ENCODE data around the gene ZC4H2.
"Not testable (repeated sequence)": the region's sequence is repeated elsewhere in the genome, so short reads cannot be mapped to it uniquely, and the experiment has no call there.

The ZC4H2 gene, protein sequence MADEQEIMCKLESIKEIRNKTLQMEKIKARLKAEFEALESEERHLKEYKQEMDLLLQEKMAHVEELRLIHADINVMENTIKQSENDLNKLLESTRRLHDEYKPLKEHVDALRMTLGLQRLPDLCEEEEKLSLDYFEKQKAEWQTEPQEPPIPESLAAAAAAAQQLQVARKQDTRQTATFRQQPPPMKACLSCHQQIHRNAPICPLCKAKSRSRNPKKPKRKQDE

DNA sequence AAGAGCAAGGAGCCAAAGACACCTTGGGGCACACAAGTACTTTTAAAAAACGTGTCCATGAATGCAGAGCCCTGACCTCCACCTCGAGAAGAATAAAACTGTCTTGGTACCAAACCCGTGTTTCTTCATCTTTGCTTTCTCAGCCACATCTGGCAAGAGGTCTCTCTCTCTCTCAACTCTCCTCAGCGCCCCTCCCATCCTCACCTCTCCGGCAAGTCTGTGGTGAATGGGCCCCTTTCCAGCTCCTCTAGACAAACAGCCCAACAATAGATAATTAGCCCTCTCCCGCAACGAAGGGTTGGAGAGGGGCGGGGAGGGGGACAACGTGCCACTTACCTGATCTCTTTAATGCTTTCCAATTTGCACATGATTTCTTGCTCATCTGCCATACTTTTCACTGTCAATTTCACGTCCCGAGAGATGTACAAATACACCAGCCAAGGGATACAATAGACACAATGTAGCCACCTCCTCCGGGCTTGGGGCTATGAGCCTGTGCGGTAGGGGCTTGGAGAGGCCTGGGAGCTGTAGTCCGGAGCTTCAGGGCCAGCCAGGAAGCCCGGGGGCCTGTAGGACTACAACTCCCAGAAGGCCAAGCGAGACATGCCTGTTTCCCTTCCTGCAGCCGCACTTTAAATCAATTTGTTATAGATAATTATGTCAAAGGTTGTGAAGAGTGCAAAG is at the start of gene ZC4H2:
Gene ZC4H2, minus strand, starts transcription at position 462 of the 684 bp plus-strand sequence. Its CDS starts 73 bp downstream, at position 389.
- peak; percentile 74 for DNase-seq (ENCODE audit: extremely low spot score)

DNA sequence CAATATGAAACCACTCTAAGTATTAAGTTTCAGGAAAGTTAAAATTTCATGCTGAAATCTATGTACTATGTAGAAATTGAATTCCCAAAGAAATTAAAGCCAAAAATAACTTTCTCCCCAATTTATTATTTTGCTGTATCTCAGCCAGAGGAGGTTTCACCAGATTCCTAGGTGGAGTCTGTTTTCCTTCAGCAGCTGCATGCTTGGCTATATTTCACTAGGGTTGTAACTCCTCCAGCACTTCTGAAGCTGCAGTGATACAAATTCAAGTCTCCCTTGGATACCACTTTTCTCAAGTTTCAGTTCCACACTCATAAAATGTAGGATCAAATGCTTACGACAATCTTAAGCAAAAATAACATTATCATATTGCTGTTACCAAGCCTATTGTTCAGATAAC is 41.2 kb upstream of the ZC4H2 start:
- CTCF ChIA-PET, result no interaction called here
- TF ChIP-seq, protein P1, sequence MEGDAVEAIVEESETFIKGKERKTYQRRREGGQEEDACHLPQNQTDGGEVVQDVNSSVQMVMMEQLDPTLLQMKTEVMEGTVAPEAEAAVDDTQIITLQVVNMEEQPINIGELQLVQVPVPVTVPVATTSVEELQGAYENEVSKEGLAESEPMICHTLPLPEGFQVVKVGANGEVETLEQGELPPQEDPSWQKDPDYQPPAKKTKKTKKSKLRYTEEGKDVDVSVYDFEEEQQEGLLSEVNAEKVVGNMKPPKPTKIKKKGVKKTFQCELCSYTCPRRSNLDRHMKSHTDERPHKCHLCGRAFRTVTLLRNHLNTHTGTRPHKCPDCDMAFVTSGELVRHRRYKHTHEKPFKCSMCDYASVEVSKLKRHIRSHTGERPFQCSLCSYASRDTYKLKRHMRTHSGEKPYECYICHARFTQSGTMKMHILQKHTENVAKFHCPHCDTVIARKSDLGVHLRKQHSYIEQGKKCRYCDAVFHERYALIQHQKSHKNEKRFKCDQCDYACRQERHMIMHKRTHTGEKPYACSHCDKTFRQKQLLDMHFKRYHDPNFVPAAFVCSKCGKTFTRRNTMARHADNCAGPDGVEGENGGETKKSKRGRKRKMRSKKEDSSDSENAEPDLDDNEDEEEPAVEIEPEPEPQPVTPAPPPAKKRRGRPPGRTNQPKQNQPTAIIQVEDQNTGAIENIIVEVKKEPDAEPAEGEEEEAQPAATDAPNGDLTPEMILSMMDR (IDR thresholded peaks at IDR 0.05; ENCODE audit: control extremely low read depth, extremely low read depth, low read depth, missing control alignments), result no peak
- no peak for DNase-seq (ENCODE audit: extremely low spot score)
- POLR2A ChIA-PET, result no interaction called here

More for the DNA sequence above, at the start of gene ZC4H2:
- TF ChIP-seq, protein P1 (IDR thresholded peaks at IDR 0.05; ENCODE audit: control extremely low read depth, extremely low read depth, low read depth, missing control alignments), result no peak
- POLR2A ChIA-PET, result no interaction called here
- CTCF ChIA-PET, result interaction anchor here (1.0 kb wide), 1 partner anchor 476 kb away, joined by 3 read pairs; no protein-coding TSS in a partner anchor

DNA sequence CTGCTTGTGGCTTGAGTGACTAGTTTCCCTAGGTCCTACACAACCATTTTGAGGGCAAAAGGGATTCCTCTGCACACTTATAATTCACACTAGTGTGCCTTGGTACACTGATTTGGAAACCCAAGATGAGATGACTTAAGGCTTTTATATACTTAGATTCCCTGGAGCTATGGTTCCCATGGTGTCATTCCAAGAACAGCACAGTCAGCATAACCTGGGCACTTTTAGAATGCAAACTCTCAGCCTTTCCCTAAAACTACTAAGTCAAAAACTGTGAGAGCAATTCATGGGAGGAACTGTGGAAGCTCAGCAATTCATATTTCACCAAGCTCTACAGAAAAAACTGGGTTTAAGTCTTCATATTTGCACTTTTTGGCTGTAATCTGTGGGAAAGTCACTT is 38.0 kb upstream of the ZC4H2 start:
- TF ChIP-seq, protein P1 (IDR thresholded peaks at IDR 0.05; ENCODE audit: control extremely low read depth, extremely low read depth, low read depth, missing control alignments), result no peak
- ChIA-PET CTCF (no interaction called here), POLR2A (no interaction called here)
- DNase-seq (ENCODE audit: extremely low spot score), result no peak

DNA sequence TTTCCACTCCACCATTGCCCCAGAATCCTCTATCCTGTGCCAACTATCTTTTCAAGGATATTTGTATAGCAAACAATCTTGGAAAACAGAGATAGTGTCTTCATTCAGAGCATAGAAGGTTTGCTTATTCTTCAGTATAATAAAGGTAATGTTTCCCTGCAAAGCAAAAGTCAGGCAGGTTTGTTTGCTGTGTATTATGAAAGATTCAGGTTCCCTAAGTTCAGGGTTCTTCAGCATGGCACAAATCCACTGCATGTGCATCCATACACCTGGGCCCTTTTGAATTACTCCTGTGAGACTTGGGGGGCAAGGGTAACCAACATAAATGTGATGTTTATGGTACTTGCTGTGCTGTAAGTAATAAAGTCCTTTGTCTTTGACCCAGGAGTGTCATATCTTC is 33.2 kb upstream of the ZC4H2 start:
- ChIA-PET CTCF (no interaction called here), POLR2A (no interaction called here)
- TF ChIP-seq, protein P1 (IDR thresholded peaks at IDR 0.05; ENCODE audit: control extremely low read depth, extremely low read depth, low read depth, missing control alignments), result no peak
- no peak for DNase-seq (ENCODE audit: extremely low spot score)

DNA sequence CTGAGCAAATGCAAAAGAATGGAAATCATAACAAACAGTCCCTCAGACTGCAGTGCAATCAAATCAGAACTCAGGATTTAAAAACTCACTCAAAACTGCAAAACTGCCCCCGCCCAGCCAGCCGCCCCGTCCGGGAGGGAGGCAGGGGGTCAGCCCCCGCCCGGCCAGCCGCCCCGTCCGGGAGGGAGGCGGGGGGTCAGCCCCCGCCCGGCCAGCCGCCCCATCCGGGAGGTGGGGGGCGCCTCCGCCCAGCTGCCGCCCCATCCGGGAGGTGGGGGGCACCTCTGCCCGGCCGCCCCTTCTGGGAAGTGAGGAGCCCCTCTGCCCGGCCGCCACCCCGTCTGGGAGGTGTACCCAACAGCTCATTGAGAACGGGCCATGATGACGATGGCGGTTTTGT is 26.0 kb upstream of the ZC4H2 start:
- CTCF ChIA-PET; POLR2A ChIA-PET; DNase-seq (ENCODE audit: extremely low spot score): not testable (repeated sequence)

DNA sequence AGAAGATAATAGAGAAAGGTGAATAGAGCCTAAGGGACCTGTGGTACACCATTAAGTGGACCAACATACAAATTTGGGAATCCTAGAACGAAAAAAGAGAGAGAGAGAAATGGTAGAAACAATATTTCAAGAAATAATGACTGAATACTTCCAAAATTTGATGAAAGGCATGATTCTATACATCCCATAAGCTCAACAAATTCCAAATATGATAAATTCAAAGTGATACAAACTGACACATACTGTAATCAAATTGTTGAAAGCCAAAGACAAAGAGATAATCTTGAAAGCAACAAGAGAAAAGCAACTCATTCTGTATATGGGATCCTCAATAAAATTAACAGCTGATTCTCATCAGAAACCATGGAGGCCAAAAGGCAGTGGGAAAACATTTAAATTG is 20.6 kb upstream of the ZC4H2 start:
- ChIA-PET POLR2A (no interaction called here), CTCF (no interaction called here)
- DNase-seq (ENCODE audit: extremely low spot score), result no peak
- TF ChIP-seq, protein P1 (IDR thresholded peaks at IDR 0.05; ENCODE audit: control extremely low read depth, extremely low read depth, low read depth, missing control alignments), result no peak

DNA sequence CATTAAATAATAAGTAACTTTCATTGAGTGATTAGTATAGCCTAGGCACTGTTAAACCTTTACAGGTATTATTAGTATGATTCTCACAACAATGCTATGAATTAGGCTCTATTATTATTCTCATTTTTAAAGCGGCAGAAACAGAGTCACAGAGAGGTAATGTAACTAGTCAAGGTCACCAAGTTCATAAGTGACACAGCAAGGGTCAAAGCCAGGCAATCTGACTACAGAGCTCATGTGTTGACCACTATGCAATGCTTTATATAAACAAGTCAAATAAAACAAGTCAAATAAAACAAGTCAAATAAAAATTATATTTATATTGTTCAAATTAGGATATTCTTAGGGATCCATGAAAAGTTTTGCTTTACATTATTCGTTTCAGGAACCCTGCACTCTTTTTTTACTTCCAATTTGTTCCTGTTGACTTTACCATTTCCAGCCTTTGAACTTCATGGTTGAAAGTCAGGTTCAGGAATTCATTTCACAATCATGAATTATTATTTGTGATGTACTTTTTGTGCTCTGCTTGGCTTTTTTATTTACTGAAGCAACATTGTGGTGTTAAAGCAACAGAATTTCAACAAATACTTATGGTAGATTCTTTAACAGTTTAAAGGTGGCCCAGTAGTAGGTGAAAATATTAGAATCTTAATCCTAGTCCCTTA is 18.0 kb upstream of the ZC4H2 start:
- DNase-seq (ENCODE audit: extremely low spot score), result no peak
- TF ChIP-seq, protein P1 (IDR thresholded peaks at IDR 0.05; ENCODE audit: control extremely low read depth, extremely low read depth, low read depth, missing control alignments), result no peak
- ChIA-PET POLR2A (no interaction called here), CTCF (no interaction called here)
